ENCODE data around the gene CDKAL1.

CDKAL1 gene

DNA sequence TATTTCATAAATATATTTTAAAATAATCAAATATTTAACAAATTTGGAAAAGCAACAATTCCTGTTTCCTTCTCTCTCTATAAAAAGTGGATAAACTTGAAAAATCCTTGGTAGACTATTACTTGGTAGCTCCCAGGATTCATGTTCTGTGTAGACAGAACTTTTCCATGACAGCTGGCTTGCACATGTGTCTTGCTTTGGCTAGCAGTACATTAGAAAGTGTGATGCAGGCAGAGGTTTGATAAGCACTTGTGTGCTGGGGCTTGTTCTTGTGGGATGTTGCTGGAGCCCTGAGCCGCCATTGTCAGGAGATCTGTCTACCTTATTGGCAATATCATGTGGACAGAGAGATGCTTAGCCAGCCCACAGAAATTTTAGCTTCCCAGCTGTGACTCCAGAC lies 327.2 kb downstream of the CDKAL1 start:
- TF ChIP-seq SIN3A (IDR thresholded peaks at IDR 0.05; ENCODE audit: borderline replicate concordance, insufficient read depth, low read length) (no peak), FOXP2 (optimal IDR thresholded peaks at IDR 0.05; ENCODE audit: borderline replicate concordance, extremely low read depth, extremely low read length, insufficient read depth) (no peak), TAF1 (IDR thresholded peaks at IDR 0.05; ENCODE audit: borderline replicate concordance, insufficient read depth, low read length) (no peak), POLR2AphosphoS5 (IDR thresholded peaks at IDR 0.05; ENCODE audit: low read depth, low read length) (no peak)
- TF ChIP-seq, protein P1, sequence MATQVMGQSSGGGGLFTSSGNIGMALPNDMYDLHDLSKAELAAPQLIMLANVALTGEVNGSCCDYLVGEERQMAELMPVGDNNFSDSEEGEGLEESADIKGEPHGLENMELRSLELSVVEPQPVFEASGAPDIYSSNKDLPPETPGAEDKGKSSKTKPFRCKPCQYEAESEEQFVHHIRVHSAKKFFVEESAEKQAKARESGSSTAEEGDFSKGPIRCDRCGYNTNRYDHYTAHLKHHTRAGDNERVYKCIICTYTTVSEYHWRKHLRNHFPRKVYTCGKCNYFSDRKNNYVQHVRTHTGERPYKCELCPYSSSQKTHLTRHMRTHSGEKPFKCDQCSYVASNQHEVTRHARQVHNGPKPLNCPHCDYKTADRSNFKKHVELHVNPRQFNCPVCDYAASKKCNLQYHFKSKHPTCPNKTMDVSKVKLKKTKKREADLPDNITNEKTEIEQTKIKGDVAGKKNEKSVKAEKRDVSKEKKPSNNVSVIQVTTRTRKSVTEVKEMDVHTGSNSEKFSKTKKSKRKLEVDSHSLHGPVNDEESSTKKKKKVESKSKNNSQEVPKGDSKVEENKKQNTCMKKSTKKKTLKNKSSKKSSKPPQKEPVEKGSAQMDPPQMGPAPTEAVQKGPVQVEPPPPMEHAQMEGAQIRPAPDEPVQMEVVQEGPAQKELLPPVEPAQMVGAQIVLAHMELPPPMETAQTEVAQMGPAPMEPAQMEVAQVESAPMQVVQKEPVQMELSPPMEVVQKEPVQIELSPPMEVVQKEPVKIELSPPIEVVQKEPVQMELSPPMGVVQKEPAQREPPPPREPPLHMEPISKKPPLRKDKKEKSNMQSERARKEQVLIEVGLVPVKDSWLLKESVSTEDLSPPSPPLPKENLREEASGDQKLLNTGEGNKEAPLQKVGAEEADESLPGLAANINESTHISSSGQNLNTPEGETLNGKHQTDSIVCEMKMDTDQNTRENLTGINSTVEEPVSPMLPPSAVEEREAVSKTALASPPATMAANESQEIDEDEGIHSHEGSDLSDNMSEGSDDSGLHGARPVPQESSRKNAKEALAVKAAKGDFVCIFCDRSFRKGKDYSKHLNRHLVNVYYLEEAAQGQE (IDR thresholded peaks at IDR 0.05; ENCODE audit: insufficient read depth in 1 of 2, low read depth in 2 of 2, low read length in 2 of 2), result no peak

DNA sequence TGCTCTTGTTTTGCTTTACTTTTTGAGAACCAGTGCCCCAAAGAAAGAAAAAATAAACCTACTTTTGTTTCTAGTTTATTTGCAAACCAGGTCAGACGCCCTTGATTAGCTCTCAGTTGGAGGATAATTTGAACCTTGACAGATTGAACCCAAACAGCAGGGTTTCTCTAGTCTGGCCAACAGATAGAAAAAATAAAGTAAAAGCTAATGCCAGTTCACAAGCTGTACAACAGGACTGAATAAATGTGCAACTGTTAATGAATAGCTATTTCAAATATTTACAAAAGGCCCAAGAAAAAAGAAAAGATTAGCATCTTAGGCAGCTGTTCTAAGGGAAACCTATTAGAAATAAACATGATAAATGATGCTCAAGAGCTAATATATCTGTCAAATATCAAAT lies 331.8 kb downstream of the CDKAL1 start:
- no peak for TF ChIP-seq SIN3A (IDR thresholded peaks at IDR 0.05; ENCODE audit: borderline replicate concordance, insufficient read depth, low read length)
- TF ChIP-seq TAF1 (IDR thresholded peaks at IDR 0.05; ENCODE audit: borderline replicate concordance, insufficient read depth, low read length), result no peak
- TF ChIP-seq FOXP2 (optimal IDR thresholded peaks at IDR 0.05; ENCODE audit: borderline replicate concordance, extremely low read depth, extremely low read length, insufficient read depth), result no peak

DNA sequence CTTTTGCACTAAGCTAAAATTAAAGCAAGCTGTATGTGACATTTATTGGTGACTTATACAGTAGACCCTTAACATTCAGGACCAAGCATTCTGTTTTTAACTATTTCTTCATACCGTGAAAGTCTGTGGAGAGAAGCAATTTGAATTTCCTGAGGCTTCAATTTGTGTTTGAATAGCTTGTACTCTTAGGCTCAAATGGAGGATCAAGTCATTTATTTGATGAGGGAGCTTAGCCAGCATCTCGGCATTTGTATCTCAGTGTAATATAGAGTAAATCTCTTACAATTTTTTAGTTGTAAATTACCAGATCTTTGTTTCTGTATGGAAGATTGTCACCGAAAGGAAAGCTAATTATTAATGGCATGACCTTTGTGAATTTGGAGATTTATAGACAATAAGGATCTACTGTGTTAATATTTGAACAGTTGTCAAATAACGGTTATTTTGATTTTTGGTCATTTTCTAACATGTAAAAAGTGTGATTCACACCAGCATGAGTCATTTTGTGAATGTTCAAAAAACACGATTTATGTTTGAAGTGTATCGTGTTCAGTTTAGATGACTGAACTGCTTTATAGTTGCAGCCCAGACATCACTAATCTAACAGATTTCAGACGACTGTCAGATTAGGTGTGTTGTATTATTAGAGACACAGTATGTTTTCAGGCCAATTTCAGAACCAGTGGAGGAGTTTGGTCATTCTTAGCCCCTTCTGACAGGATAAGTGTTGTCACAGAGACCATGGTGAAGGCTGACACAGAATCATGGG lies 332.9 kb downstream of the CDKAL1 start:
- TF ChIP-seq TAF1 (IDR thresholded peaks at IDR 0.05; ENCODE audit: borderline replicate concordance, insufficient read depth, low read length), result no peak
- TF ChIP-seq SIN3A (IDR thresholded peaks at IDR 0.05; ENCODE audit: borderline replicate concordance, insufficient read depth, low read length), result no peak
- TF ChIP-seq, protein P1 (IDR thresholded peaks at IDR 0.05; ENCODE audit: insufficient read depth in 1 of 2, low read depth in 2 of 2, low read length in 2 of 2), result no peak
- TF ChIP-seq FOXP2 (optimal IDR thresholded peaks at IDR 0.05; ENCODE audit: borderline replicate concordance, extremely low read depth, extremely low read length, insufficient read depth), result no peak
- TF ChIP-seq POLR2AphosphoS5 (IDR thresholded peaks at IDR 0.05; ENCODE audit: low read depth, low read length), result no peak

DNA sequence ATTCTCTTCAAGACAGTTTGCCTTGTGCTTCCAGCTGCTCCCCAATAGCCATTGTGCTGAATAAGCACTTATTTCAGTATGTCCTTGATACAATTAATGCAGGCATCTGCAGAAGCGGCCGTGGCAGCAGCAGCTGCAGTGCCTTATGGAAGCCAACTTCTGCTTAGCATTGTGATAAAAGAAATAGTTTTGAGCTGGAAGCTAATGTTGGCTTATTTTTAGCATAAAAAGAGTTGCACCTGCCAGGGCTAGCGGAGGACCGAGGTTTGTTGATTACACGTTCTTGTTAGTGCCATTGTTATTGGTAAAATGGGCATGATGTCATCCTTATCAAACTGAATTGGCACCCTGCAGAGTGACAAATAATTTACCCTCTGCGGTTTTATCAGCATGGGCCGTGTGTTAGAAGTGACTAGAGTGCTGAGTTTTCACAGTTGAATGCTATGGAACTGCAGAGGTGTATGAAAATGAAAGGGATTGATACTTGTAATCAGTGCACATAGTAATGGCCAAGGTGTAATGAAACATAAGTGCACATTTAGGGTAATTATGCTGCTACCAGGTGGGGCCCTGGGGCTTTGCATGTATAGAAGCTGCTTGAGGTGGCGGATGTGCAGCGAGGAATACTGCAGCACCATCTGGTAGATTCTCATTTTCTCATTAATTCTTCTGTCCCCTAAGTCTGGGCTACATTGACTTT lies 334.3 kb downstream of the CDKAL1 start:
- TF ChIP-seq SIN3A (IDR thresholded peaks at IDR 0.05; ENCODE audit: borderline replicate concordance, insufficient read depth, low read length), result no peak

DNA sequence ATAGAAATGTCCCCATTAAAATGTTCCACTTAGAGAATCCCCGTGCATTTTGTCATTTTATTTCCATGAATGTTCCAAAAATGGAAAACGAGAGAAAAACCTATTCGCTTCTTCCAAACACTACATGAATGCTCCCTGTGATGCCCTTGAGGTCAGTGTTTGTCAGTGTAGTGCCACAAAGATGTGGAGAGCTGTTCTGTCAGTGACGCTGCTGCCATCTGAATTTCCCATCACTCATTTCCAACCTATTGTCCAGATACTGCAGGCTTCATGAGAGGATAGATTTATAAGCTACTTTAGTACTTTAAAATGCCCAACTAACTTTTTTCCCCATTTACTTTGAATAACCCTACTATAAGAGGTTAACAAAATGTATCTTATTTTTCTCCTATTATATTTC lies 335.8 kb downstream of the CDKAL1 start:
- TF ChIP-seq FOXP2 (optimal IDR thresholded peaks at IDR 0.05; ENCODE audit: borderline replicate concordance, extremely low read depth, extremely low read length, insufficient read depth) (no peak), POLR2AphosphoS5 (IDR thresholded peaks at IDR 0.05; ENCODE audit: low read depth, low read length) (no peak), TAF1 (IDR thresholded peaks at IDR 0.05; ENCODE audit: borderline replicate concordance, insufficient read depth, low read length) (no peak), SIN3A (IDR thresholded peaks at IDR 0.05; ENCODE audit: borderline replicate concordance, insufficient read depth, low read length) (no peak)
- TF ChIP-seq, protein P1 (IDR thresholded peaks at IDR 0.05; ENCODE audit: insufficient read depth in 1 of 2, low read depth in 2 of 2, low read length in 2 of 2), result no peak

DNA sequence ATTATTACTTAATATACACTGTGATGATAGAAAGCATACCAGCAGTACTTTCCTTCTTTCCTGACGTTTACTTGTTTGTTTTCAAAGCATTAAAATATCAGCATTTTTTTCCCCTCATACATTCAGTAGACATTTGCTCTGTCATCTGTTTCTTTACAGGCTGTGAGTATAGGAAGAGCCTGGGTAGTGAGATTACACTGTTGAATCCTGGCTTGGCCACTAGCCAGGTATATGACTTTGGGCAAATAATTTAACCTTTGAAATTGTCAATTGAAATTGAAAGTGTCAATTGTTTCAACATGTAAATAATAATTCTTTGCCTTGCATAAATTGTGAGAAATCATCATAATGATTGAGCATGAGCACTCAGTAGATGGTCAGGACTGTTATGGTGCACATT lies 336.2 kb downstream of the CDKAL1 start:
- TF ChIP-seq SIN3A (IDR thresholded peaks at IDR 0.05; ENCODE audit: borderline replicate concordance, insufficient read depth, low read length), result no peak
